K562 (cell line): Measurements from ENCODE around the gene ZMYND8. TPM values are rescaled to one million over a fixed set of nuclear protein-coding genes. Genes with fewer than 3 reads are reported as not detected.

Experiments used
- ATF2 ChIP-seq: sonication (generic); formaldehyde crosslinking; IDR thresholded peaks from 2 replicates; pipeline ENCODE4 v1.8.1; 2022; ENCODE audit warnings: missing genetic modification reagents
- BHLHE40 ChIP-seq: IDR thresholded peaks from 2 replicates; pipeline ENCODE4 v1.6.1; 2011; ENCODE audit warnings: low read length, improper control_type of control experiment
- CBX3 ChIP-seq, 2 experiments: IDR thresholded peaks; 1 replicate in 1 of 2; 2 replicates in 1 of 2; pipeline ENCODE4 v1.6.1; 2012; ENCODE audit warnings: inconsistent platforms in 2 of 2, low read length in 2 of 2, borderline replicate concordance in 1 of 2, control low read depth in 1 of 2
- CC2D1A ChIP-seq: fragments of 450-650 bp; IDR thresholded peaks from 2 replicates; pipeline ENCODE4 v1.6.1; 2017; ENCODE audit warnings: mild to moderate bottlenecking
- DACH1 ChIP-seq: fragments of 450-650 bp; IDR thresholded peaks from 2 replicates; pipeline ENCODE4 v1.6.1; 2018; ENCODE audit not compliant: partially characterized antibody
- ELF1 ChIP-seq: fragments of 200-800 bp; sonication (Bioruptor generic); IDR thresholded peaks from 2 replicates; pipeline ENCODE4 v1.6.1; 2016; ENCODE audit warnings: missing genetic modification characterization, missing compliant biosample characterization
- HNRNPUL1 ChIP-seq: fragments of 200-400 bp; formaldehyde crosslinking; IDR thresholded peaks from 2 replicates; pipeline ENCODE4 v1.6.1; 2017; ENCODE audit warnings: low read length
- MTA3 ChIP-seq: fragments of 450-650 bp; formaldehyde crosslinking; IDR thresholded peaks from 2 replicates; pipeline ENCODE4 v1.6.1; 2017; ENCODE audit warnings: mild to moderate bottlenecking, borderline replicate concordance
- PREB ChIP-seq: sonication (generic); formaldehyde crosslinking; IDR thresholded peaks from 2 replicates; pipeline ENCODE4 v1.8.1; 2023; ENCODE audit warnings: mild to moderate bottlenecking, missing genetic modification reagents
- RAD21 ChIP-seq, 2 experiments: fragments of 250-450 bp in 1 of 2; fragments of 450-650 bp in 1 of 2; sonication (Bioruptor Pico) in 1 of 2; formaldehyde crosslinking in 1 of 2; IDR thresholded peaks in 1 of 2; conservative IDR thresholded peaks in 1 of 2; 2 replicates each; pipeline versions ENCODE4 v1.4.0 to v1.8.0; 2020 to 2022; ENCODE audit warnings: mild to moderate bottlenecking in 2 of 2, moderate library complexity in 1 of 2
- REST ChIP-seq, 2 experiments: fragments of 450-650 bp; formaldehyde crosslinking in 1 of 2; IDR thresholded peaks; 2 replicates each; pipeline versions ENCODE4 v1.4.0 to v1.6.1; 2014 to 2020; ENCODE audit warnings: mild to moderate bottlenecking in 2 of 2, borderline replicate concordance in 1 of 2, low read depth in 1 of 2
- SMARCE1 ChIP-seq: fragments of 450-650 bp; IDR thresholded peaks from 2 replicates; pipeline ENCODE4 v1.7.1; 2016; ENCODE audit warnings: mild to moderate bottlenecking
- SREBF2 ChIP-seq: sonication (generic); formaldehyde crosslinking; IDR thresholded peaks from 2 replicates; pipeline ENCODE4 v1.4.0; 2020; ENCODE audit warnings: mild to moderate bottlenecking, missing genetic modification reagents
- TEAD4 ChIP-seq, 2 experiments: sonication (generic) in 1 of 2; formaldehyde crosslinking in 1 of 2; IDR thresholded peaks; 2 replicates each; pipeline versions ENCODE4 v1.6.1 to v1.8.0; 2012 to 2022; ENCODE audit warnings: borderline replicate concordance in 1 of 2, inconsistent platforms in 1 of 2, low read length in 1 of 2, mild to moderate bottlenecking in 1 of 2, missing genetic modification reagents in 1 of 2
- ZBTB2 ChIP-seq: fragments of 450-650 bp; IDR thresholded peaks from 2 replicates; pipeline ENCODE4 v1.6.1; 2016; ENCODE audit warnings: antibody characterized with exemption
- ZKSCAN3 ChIP-seq: fragments of 250-450 bp; sonication (Bioruptor Pico); IDR thresholded peaks from 2 replicates; pipeline ENCODE4 v1.4.0; 2020
- polyA plus RNA-seq, 8 experiments: library from polyadenylated mRNA; depleted of rRNA in 4 of 8; stranded (reverse) in 5 of 8; unstranded in 3 of 8; fragments of >200 nt; fragmentation: Nextera tagmentation in 2 of 8; fragmentation: Illumina TruSeq in 1 of 8; extraction: Ambion mirVana in 2 of 8; extraction: Trizol in 1 of 8; gene quantifications; 2 replicates each; pipeline versions ENCODE4 v1.2.1 to v1.2.3, GENCODE V29; 2011 to 2014; ENCODE audit warnings: inconsistent platforms in 1 of 8, missing spikeins in 1 of 8
- total RNA-seq, 7 experiments: library from RNA; depleted of rRNA in 6 of 7; stranded (reverse); fragments of >200 nt in 6 of 7; fragmentation: Illumina TruSeq in 2 of 7; extraction: Trizol in 2 of 7; gene quantifications; 2 replicates each; pipeline versions ENCODE4 v1.2.1 to v1.2.3, GENCODE V29; 2011 to 2021; ENCODE audit warnings: low replicate concordance in 1 of 7

The ZMYND8 gene
- total and polyA plus RNA-seq, 9 of the 15 experiments (the other 6 are each of a cell fraction or from before 2014, with no cell fraction given): 31.8 to 148 (median 71.9) TPM

- TF ChIP-seq ZBTB2: no peak
- peak in 1 of 2 experiments; percentile 10; a peak in 1 of 4 replicates for TF ChIP-seq RAD21 (CRISPR knock-in tag; conservative IDR thresholded peaks at IDR 0.05 in 1 of 2, IDR thresholded peaks at IDR 0.05 in 1 of 2)
- TF ChIP-seq MTA3: no peak
- TF ChIP-seq CBX3 (IDR thresholded peaks at IDR 0.05; ENCODE audit: borderline replicate concordance in 1 of 2, low read length in 2 of 2): no peak
- TF ChIP-seq CC2D1A: no peak
- no peak for TF ChIP-seq DACH1
- TF ChIP-seq TEAD4 (IDR thresholded peaks at IDR 0.05; ENCODE audit: low read length): no peak
- TF ChIP-seq TEAD4 (CRISPR knock-in tag; IDR thresholded peaks at IDR 0.05; ENCODE audit: borderline replicate concordance): no peak
- no peak for TF ChIP-seq ZKSCAN3 (CRISPR knock-in tag)
- 0 out of 2 replicates have a peak, but pooled peaks have one; percentile 7 for TF ChIP-seq REST (IDR thresholded peaks at IDR 0.05; ENCODE audit: borderline replicate concordance)
- no peak for TF ChIP-seq REST (CRISPR knock-in tag; IDR thresholded peaks at IDR 0.05; ENCODE audit: low read depth)
- no peak for TF ChIP-seq SMARCE1
- TF ChIP-seq HNRNPUL1: no peak
- no peak for TF ChIP-seq ELF1
- TF ChIP-seq PREB (CRISPR knock-in tag): no peak
- TF ChIP-seq SREBF2 (CRISPR knock-in tag): no peak
- TF ChIP-seq BHLHE40: no peak
- TF ChIP-seq ATF2 (CRISPR knock-in tag): no peak
These were observed 182.8 kb downstream of the ZMYND8 start (continued) for GRCh38 chr20:47173596-47174216.
